GM19397 (cell line): ENCODE results near the gene ST3GAL5.

Experiments used
- ATAC-seq: cut with Tn5 transposase; IDR thresholded peaks from one replicate; pipeline ENCODE4 v1.9.1; 2021; ENCODE audit warnings: mild to moderate bottlenecking, moderate library complexity; ENCODE audit not compliant: unreplicated experiment

ST3GAL5 gene

GRCh38 chr2:85793584-85793983 is 95.2 kb downstream of the ST3GAL5 start:
- ATAC-seq, result no peak

GRCh38 chr2:85792783-85793441 is 95.9 kb downstream of the ST3GAL5 start:
- no peak for ATAC-seq

- no peak for ATAC-seq
Observed at GRCh38 chr2:85791704-85792565, 96.9 kb downstream of the ST3GAL5 start.

- ATAC-seq, result no peak
Observed at GRCh38 chr2:85790499-85791188, 98.1 kb downstream of the ST3GAL5 start.

GRCh38 chr2:85790032-85790431 is 98.8 kb downstream of the ST3GAL5 start:
- no peak for ATAC-seq

- no peak for ATAC-seq
Observed at GRCh38 chr2:85789271-85789670, 99.5 kb downstream of the ST3GAL5 start.

- no peak for ATAC-seq
Observed at GRCh38 chr2:85788603-85789002, 100.2 kb downstream of the ST3GAL5 start.

- ATAC-seq, result no peak
Observed at GRCh38 chr2:85787981-85788340, 100.8 kb downstream of the ST3GAL5 start.

GRCh38 chr2:85787282-85787980 is 101.4 kb downstream of the ST3GAL5 start:
- no peak for ATAC-seq
